ENCODE measurements around the gene PTCRA.

PTCRA gene

GRCh38 chr6:42904467-42904866 is 11.4 kb upstream of the PTCRA start:
- DNase-seq (ENCODE audit: low spot score) = no peak

DNA sequence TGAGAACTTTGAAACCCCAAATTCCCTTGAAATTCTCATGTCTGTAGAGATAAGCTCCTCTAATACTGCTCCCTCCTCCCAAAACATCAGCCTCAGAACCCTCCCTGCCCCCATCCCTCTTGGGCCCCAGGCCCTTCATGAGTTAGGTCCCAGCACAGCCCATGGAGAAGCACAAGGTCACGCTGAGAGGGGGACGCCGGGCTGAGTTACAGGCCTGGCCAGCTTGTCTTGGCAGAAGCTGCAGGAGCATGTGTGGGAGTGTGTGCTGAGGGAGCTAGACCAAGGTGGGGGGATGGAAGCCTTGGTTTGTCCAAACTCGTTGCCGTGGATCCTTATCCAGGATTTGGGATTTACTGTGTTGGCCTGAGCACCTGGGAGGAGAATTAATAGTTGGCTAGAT is 8.5 kb upstream of the PTCRA start:
- DNase-seq (ENCODE audit: low spot score) = no peak

- DNase-seq (ENCODE audit: low spot score) = no peak
These were observed 6.0 kb upstream of the PTCRA start for GRCh38 chr6:42909835-42910234.

GRCh38 chr6:42911171-42912021 is 4.5 kb upstream of the PTCRA start:
- no peak for DNase-seq (ENCODE audit: low spot score)

- DNase-seq (ENCODE audit: low spot score) = no peak
These were observed 1.3 kb upstream of the PTCRA start for GRCh38 chr6:42914546-42914945.

- DNase-seq (ENCODE audit: low spot score) = no peak
These were observed 435 bp downstream of the PTCRA start for GRCh38 chr6:42916288-42916687.

- DNase-seq (ENCODE audit: low spot score) = no peak
These were observed 5.9 kb downstream of the PTCRA start for GRCh38 chr6:42921801-42922200.

- no peak for DNase-seq (ENCODE audit: low spot score)
These were observed 7.8 kb downstream of the PTCRA start for GRCh38 chr6:42923666-42924065.

GRCh38 chr6:42925248-42925857 is 9.5 kb downstream of the PTCRA start:
- no peak for DNase-seq (ENCODE audit: low spot score)

- peak; percentile 89 for DNase-seq (ENCODE audit: low spot score)
These were observed 13.3 kb downstream of the PTCRA start, which contains the start of gene CNPY3 for GRCh38 chr6:42928986-42929820. Gene CNPY3 (plus strand): TSS chr6:42929480. CDS start chr6:42929571, 91 bp downstream.

DNA sequence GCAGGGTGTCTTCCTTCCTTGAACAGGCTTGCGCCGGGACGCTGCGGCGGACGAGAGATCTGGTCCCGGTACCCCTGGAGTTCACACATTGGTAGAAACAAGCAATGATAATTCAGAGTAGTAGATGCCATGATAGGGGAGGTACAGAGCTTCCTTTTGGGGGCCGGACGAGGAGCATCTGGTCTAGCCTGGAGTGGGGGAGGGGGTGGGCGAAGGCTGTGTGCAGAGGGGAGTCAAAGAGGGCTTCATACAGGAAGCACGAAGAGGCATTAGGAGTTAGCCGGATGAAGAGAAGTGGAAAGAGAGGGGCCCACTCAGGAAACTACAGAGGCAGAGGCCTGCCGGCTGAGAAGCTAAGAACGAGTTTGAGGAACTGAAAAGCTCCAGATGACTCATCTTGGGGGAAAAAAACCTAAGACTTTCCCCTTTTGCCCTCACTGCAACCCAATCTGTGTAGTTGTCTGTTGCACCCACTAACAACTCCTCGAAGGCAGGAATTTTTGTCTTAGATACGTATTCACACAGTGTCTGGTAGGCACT is 14.0 kb downstream of the PTCRA start:
- peak; percentile 22 for DNase-seq (ENCODE audit: low spot score)

DNA sequence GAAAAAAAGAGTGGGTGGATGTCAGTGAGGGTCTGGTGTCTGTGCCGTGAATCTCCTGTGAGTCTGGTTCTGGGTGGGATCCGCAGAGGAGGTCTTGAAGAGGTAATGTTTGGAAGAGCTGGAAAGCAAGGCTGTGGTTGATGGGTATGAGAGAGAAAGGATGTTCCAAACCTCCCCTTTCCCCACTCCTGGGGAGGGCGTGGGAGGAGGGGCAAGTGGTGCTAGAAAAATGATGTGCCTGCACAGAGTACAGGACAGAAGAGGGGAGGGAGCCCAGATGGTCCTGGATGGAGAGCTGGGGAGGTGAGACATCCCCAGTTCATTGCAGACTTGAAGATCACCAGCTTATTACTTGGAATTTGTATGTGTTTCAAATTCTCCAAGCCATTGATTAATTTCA is 16.6 kb downstream of the PTCRA start:
- DNase-seq (ENCODE audit: low spot score) = no peak

GRCh38 chr6:42933205-42933604 is 17.4 kb downstream of the PTCRA start:
- DNase-seq (ENCODE audit: low spot score) = no peak

DNA sequence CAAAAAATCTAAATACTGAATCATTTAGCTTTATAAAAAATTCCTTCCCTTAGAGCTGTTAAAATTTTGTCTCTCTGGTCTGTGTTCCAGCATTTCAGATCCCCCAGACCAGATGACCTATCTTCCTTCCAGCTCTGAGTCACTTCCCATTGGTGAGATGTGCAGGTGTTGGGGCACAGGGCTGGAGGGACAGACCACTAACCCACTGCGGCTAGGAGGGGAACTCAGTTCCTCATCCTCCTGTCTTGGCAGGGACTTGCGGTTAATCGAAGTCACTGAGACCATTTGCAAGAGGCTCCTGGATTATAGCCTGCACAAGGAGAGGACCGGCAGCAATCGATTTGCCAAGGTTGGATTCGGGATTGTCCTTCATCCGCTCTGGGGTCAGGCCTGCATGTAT is 19.5 kb downstream of the PTCRA start:
- DNase-seq (ENCODE audit: low spot score) = no peak

- no peak for DNase-seq (ENCODE audit: low spot score)
These were observed 20.5 kb downstream of the PTCRA start for GRCh38 chr6:42936398-42936797.

DNA sequence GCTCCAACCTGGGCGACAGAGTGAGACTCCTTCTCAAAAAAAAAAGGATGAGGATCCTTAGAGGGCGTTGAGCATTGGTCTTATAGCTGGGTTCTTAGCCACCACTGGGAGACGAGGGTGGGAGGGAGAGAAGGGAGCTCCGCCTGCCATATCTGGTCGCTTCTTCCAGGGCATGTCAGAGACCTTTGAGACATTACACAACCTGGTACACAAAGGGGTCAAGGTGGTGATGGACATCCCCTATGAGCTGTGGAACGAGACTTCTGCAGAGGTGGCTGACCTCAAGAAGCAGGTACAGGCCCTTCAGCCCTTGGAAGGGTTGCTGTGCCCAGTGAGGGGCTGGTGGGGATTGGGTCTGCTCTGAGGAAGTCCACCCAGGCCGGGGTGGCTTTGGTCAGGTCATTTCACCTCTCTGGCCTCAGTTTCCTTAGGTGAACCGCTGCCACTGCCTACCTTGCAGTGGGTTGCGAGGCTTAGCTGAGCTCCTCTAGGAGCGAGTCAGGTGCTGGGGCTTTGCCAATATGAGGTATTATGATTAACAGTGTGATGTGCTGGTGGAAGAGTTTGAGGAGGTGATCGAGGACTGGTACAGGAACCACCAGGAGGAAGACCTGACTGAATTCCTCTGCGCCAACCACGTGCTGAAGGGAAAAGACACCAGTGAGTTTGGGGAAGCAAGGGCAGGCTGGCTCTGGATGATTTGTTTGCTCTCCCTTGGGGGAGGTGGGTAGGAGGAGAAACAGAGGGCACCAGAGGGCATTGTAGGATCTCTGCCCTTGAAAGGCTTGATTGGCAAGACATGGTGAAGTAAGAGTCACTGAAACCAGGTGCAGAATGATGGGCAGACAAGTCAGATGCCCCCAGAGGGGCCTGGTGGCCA is 21.9 kb downstream of the PTCRA start:
- DNase-seq (ENCODE audit: low spot score) = no peak

DNA sequence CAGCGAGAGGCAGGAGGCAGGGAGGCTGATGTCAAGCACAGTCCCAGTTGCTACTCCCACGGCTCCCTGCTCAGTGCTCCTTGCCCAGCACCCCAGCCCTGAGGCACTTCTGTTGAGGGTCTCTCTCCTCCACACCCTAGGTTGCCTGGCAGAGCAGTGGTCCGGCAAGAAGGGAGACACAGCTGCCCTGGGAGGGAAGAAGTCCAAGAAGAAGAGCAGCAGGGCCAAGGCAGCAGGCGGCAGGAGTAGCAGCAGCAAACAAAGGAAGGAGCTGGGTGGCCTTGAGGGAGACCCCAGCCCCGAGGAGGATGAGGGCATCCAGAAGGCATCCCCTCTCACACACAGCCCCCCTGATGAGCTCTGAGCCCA is 22.6 kb downstream of the PTCRA start:
- DNase-seq (ENCODE audit: low spot score) = no peak

- DNase-seq (ENCODE audit: low spot score) = no peak
These were observed 23.3 kb downstream of the PTCRA start for GRCh38 chr6:42938987-42939809.

GRCh38 chr6:42939810-42940167 is 23.9 kb downstream of the PTCRA start:
- DNase-seq (ENCODE audit: low spot score) = no peak

DNA sequence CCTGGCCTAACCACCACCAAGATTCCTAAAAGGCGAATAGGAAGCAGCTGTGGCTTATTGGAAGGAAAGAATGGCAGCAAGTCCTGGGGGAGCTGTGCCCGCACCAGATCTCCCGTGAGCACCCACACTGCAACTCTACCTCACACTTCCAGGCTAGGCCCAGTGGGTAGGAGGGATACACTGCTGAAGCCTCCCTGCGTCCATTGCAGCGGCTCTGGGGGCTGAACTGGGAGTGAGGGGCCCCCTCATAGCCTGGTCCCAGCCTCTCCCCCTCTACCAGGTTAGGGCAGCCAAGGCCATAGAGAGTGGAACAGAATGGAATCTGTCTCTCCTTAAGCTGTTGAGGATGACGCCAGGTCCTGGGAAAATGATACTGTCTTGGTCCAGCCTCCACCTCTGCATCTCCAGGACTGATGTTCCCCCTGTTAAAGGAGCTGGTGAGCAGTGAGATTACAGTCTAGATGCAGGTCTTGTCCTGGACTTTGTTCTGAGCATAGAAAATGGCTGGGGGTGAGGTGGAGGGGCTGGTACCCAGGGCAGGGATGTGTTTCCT is 24.7 kb downstream of the PTCRA start:
- DNase-seq (ENCODE audit: low spot score) = no peak
